Peyer's patch (tissue), 4 donors: ENCODE measurements around the gene MCIDAS.

Experiments
- CTCF ChIP-seq, 6 experiments: fragments of 450-650 bp in 4 of 6; fragments of 200-600 bp in 2 of 6; sonication (generic) in 1 of 6; IDR thresholded peaks; one replicate each; pipeline ENCODE4 v1.5.1; 2017 to 2019; ENCODE audit warnings: antibody characterized with exemption in 6 of 6, mild to moderate bottlenecking in 3 of 6, moderate library complexity in 1 of 6
- POLR2A ChIP-seq, 2 donors: fragments of 450-650 bp; IDR thresholded peaks; one replicate each; pipeline ENCODE4 v1.5.1; 2017; ENCODE audit warnings: antibody characterized with exemption in 2 of 2, mild to moderate bottlenecking in 2 of 2, moderate library complexity in 2 of 2

DNA sequence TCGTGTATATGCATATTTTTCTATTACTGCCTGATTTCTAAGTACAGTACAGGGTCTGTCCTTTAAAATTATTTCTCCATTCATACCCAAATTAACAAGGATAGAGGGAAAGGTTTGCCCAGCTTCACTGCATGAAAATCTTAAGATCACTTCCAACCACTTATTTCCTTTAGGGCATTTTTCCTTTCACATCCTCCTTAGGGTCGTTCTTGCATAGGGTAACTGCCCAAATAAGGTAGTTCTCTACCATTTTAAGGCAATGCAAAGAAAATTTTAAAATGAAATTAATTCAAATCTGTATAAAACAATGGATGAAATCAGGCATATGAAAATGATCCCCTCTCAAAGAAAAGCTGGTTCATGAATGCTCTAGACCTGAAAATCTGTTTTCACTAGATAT is 50.0 kb downstream of the MCIDAS start:
- no peak for TF ChIP-seq CTCF (IDR thresholded peaks at IDR 0.05)
- no peak for TF ChIP-seq POLR2A (IDR thresholded peaks at IDR 0.05)
